PC-9 (cell line): ENCODE measurements around the gene PXMP2. TPM values are rescaled to one million over a fixed set of nuclear protein-coding genes. Genes with fewer than 3 reads are reported as not detected.

Experiments
- BruUV-seq: library from RNA; stranded (reverse); fragments of 400-500 nt; replicated peaks from 2 replicates; lab custom pipeline; 2021; lab: Mats Ljungman, UMichigan
- CTCF ChIA-PET: fragments of 300-600 bp; sonication (Branson Sonifier 250); formaldehyde crosslinking; loops from one replicate; lab custom pipeline; 2022; ENCODE audit warnings: antibody characterized with exemption; lab: Charles Lee
- POLR2A ChIA-PET: fragments of 300-600 bp; sonication (Branson Sonifier 250); formaldehyde crosslinking; loops from one replicate; lab custom pipeline; 2022; ENCODE audit warnings: antibody characterized with exemption; ENCODE audit not compliant: unreplicated experiment; lab: Charles Lee
- DNase-seq, 2 experiments: peaks; one replicate each; pipeline versions ENCODE4 v3.0.0 to v3.0.0-alpha.2; 2015 to 2022; ENCODE audit warnings: mixed read lengths in 1 of 2
- H2AFZ ChIP-seq: fragments of 200-600 bp; sonication (generic); 2 replicates; pipeline ENCODE4 v1.8.1; 2017; ENCODE audit warnings: antibody characterized with exemption
- H3F3A ChIP-seq: fragments of 200-600 bp; sonication (generic); 2 replicates; pipeline ENCODE4 v1.8.1; 2017; ENCODE audit warnings: antibody characterized with exemption, mild to moderate bottlenecking, low read depth; ENCODE audit not compliant: insufficient read depth
- H3K27ac ChIP-seq: fragments of 200-600 bp; sonication (generic); 2 replicates; pipeline ENCODE4 v1.6.1; 2016; ENCODE audit warnings: mixed run types
- H3K27me3 ChIP-seq: fragments of 200-600 bp; sonication (generic); 2 replicates; pipeline ENCODE4 v1.6.1; 2016; ENCODE audit warnings: low read depth, mixed run types; ENCODE audit not compliant: insufficient read depth
- H3K36me3 ChIP-seq: fragments of 200-600 bp; sonication (generic); 2 replicates; pipeline ENCODE4 v1.6.1; 2016; ENCODE audit warnings: low read depth, mixed run types
- H3K4me1 ChIP-seq: fragments of 200-600 bp; sonication (generic); replicated peaks from 2 replicates; pipeline ENCODE4 v1.6.1; 2016; ENCODE audit warnings: mixed run types; ENCODE audit not compliant: insufficient read depth
- H3K4me2 ChIP-seq: fragments of 200-600 bp; sonication (generic); 2 replicates; pipeline ENCODE4 v1.6.1; 2017; ENCODE audit warnings: mixed run types
- H3K4me3 ChIP-seq: fragments of 200-600 bp; sonication (generic); 2 replicates; pipeline ENCODE4 v1.6.1; 2016; ENCODE audit warnings: mixed run types
- H3K79me2 ChIP-seq: fragments of 200-600 bp; sonication (generic); 2 replicates; pipeline ENCODE4 v1.6.1; 2017; ENCODE audit warnings: low read depth, mixed run types
- H3K9me2 ChIP-seq: fragments of 200-600 bp; sonication (generic); 2 replicates; pipeline ENCODE4 v1.8.1; 2017; ENCODE audit warnings: mild to moderate bottlenecking; ENCODE audit not compliant: insufficient read depth
- H3K9me3 ChIP-seq: fragments of 200-600 bp; sonication (generic); 2 replicates; pipeline ENCODE4 v1.8.1; 2016; ENCODE audit warnings: low read depth; ENCODE audit not compliant: insufficient read depth
- H4K20me1 ChIP-seq: fragments of 200-600 bp; sonication (generic); 2 replicates; pipeline ENCODE4 v1.8.1; 2017; ENCODE audit not compliant: insufficient read depth
- CTCF ChIP-seq: fragments of 200-600 bp; sonication (generic); conservative IDR thresholded peaks from 2 replicates; pipeline ENCODE4 v1.6.1; 2017; ENCODE audit warnings: mixed run types, antibody characterized with exemption, mild to moderate bottlenecking, moderate library complexity
- EZH2 ChIP-seq: fragments of 200-600 bp; sonication (generic); IDR thresholded peaks from 2 replicates; pipeline ENCODE4 v1.8.0; 2017; ENCODE audit warnings: antibody characterized with exemption, low read depth
- intact Hi-C: fragments of 100-400 bp; cut with micrococcal nuclease; formaldehyde crosslinking; loops from one replicate; pipeline ENCODE4 v1.10.0; 2022; ENCODE audit not compliant: unreplicated experiment
- total RNA-seq: library from RNA; stranded (reverse); gene quantifications from 2 replicates; pipeline ENCODE4 v1.2.3, GENCODE V29; 2021

The PXMP2 gene
- total RNA-seq, 1 experiment from 2014 or later = 38.6 TPM

- intact Hi-C loops = no loop called here
- Histone ChIP-seq H3K27ac (no peak overlapping the region), H3K27me3 (no peaks in the 10 kb centered on the region), H3K4me2 (no peak overlapping the region), H3K9me2 (no peaks in the 10 kb centered on the region), H3F3A (0 out of 2 replicates have a peak, but pooled peaks cover 6% of the 10 kb centered on the region), H3K4me3 (no peak overlapping the region), H3K4me1 (no peaks in the 10 kb centered on the region), H3K9me3 (no peaks in the 10 kb centered on the region), H2AFZ (no peak overlapping the region), H3K79me2 (peaks cover 27% of the 10 kb centered on the region), H4K20me1 (peaks cover 50% of the 10 kb centered on the region), H3K36me3 (peaks cover 67% of the 10 kb centered on the region)
- DNase-seq = no peak
- ChIA-PET CTCF (no interaction called here), POLR2A (no interaction called here)
- BruUV-seq = no TSS peak
- TF ChIP-seq CTCF (no peak), EZH2 (no peak)
Measured at GRCh38 chr12:132740313-132740646, 52.9 kb downstream of the PXMP2 start.

- H2AFZ ChIP-seq = no peak overlapping the region
- BruUV-seq = no TSS peak
- DNase-seq = no peak
- H3K36me3 ChIP-seq = peaks cover 67% of the 10 kb centered on the region
- H3K4me2 ChIP-seq = no peak overlapping the region
- no peak overlapping the region for H3K4me3 ChIP-seq
- CTCF ChIA-PET = no interaction called here
- POLR2A ChIA-PET = no interaction called here
- no peaks in the 10 kb centered on the region for H3K9me3 ChIP-seq
- intact Hi-C loops = no loop called here
- H3K27me3 ChIP-seq = no peaks in the 10 kb centered on the region
- peaks cover 31% of the 10 kb centered on the region for H3K79me2 ChIP-seq
- TF ChIP-seq CTCF (no peak), EZH2 (no peak)
- H3F3A ChIP-seq = 0 out of 2 replicates have a peak, but pooled peaks cover 5% of the 10 kb centered on the region
- H3K4me1 ChIP-seq = no peaks in the 10 kb centered on the region
- H4K20me1 ChIP-seq = peaks cover 53% of the 10 kb centered on the region
- H3K27ac ChIP-seq = no peak overlapping the region
- no peaks in the 10 kb centered on the region for H3K9me2 ChIP-seq
Measured at GRCh38 chr12:132740652-132741051, 53.3 kb downstream of the PXMP2 start.

- no peak overlapping the region for H3K27ac ChIP-seq
- H3K9me2 ChIP-seq = no peaks in the 10 kb centered on the region
- peaks cover 38% of the 10 kb centered on the region for H3K79me2 ChIP-seq
- no peak for DNase-seq
- no peaks in the 10 kb centered on the region for H3K4me1 ChIP-seq
- intact Hi-C loops = no loop called here
- BruUV-seq = no TSS peak
- H4K20me1 ChIP-seq = peaks cover 54% of the 10 kb centered on the region
- TF ChIP-seq CTCF = no peak
- no peak for TF ChIP-seq EZH2
- H3K4me3 ChIP-seq = no peak overlapping the region
- no peak overlapping the region for H3K4me2 ChIP-seq
- peaks cover 59% of the 10 kb centered on the region for H3K36me3 ChIP-seq
- peaks cover 10% of the 10 kb centered on the region; the same call in 1 of the 2 replicates for H3F3A ChIP-seq
- ChIA-PET POLR2A (no interaction called here), CTCF (no interaction called here)
- no peaks in the 10 kb centered on the region for H3K27me3 ChIP-seq
- H3K9me3 ChIP-seq = no peaks in the 10 kb centered on the region
- H2AFZ ChIP-seq = no peak overlapping the region
Measured at GRCh38 chr12:132741620-132742019, 54.2 kb downstream of the PXMP2 start.
